Measurements from ENCODE around the gene IFRD1. TPM values are rescaled to one million over a fixed set of nuclear protein-coding genes. Genes with fewer than 3 reads are reported as not detected.
"Not testable (repeated sequence)": the region's sequence is repeated elsewhere in the genome, so short reads cannot be mapped to it uniquely, and the experiment has no call there.

Gene IFRD1
- total RNA-seq, 1 donor from 2014 or later, result 31.1 TPM

GRCh38 chr7:112512451-112513210, 62.4 kb downstream of the IFRD1 start:
- no peak for DNase-seq (ENCODE audit: low read depth, low spot score)

- no peak for DNase-seq (ENCODE audit: low read depth, low spot score)
Measured at GRCh38 chr7:112515989-112516388, 65.7 kb downstream of the IFRD1 start.

GRCh38 chr7:112516418-112516817, 66.2 kb downstream of the IFRD1 start:
- DNase-seq (ENCODE audit: low read depth, low spot score), result not testable (repeated sequence)

- no peak for DNase-seq (ENCODE audit: low read depth, low spot score)
Measured at GRCh38 chr7:112517487-112517886, 67.2 kb downstream of the IFRD1 start.

DNA sequence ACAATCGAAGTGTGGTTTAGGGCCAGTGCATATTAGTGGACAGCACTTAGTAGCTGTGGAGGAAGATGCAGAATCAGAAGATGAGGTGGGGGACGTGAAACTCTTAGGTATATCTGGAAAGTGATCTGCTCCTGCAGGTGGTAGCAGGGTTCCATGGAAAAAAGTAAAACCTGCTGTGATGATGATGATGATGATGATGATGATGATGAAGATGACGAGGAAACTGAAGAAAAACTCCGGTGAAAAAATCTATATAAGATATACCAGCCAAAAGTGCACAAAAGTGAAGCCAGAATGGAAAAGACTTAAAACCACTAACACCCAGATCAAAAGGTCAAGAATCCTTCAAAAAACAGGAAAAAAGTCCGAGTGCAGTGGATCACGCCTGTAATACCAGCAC, 70.5 kb downstream of the IFRD1 start:
- no peak for DNase-seq (ENCODE audit: low read depth, low spot score)

GRCh38 chr7:112521942-112522341, 71.7 kb downstream of the IFRD1 start:
- DNase-seq (ENCODE audit: low read depth, low spot score), result no peak

GRCh38 chr7:112523871-112524270, 73.6 kb downstream of the IFRD1 start:
- no peak for DNase-seq (ENCODE audit: low read depth, low spot score)

Other genes with a start within 250 kb of the IFRD1 start
- gene DOCK4, start 244.1 kb upstream of the IFRD1 start, total RNA-seq, result 178 and 198 TPM in 2 replicates
- 32.3 and 45.1 TPM in 2 replicates for gene ZNF277, start 243.8 kb upstream of the IFRD1 start, total RNA-seq
- 0.26 and 0.92 TPM in 2 replicates for gene LSMEM1, start 30.5 kb downstream of the IFRD1 start, total RNA-seq

Data from pulmonary artery endothelial cell (primary cell).